Right lobe of liver (tissue), 4 donors: Measurements from ENCODE around the gene SEC24A.
"Not testable (repeated sequence)": the region's sequence is repeated elsewhere in the genome, so short reads cannot be mapped to it uniquely, and the experiment has no call there.

Experiments
- CTCF ChIP-seq, 4 donors: fragments of 200-600 bp in 3 of 4; fragments of 450-650 bp in 1 of 4; IDR thresholded peaks; one replicate each; pipeline versions ENCODE4 v1.5.1 to v1.8.0; 2016 to 2022; ENCODE audit warnings: antibody characterized with exemption in 4 of 4, mild to moderate bottlenecking in 2 of 4
- POLR2A ChIP-seq: fragments of 450-650 bp; IDR thresholded peaks from one replicate; pipeline ENCODE4 v1.6.1; 2017; ENCODE audit warnings: antibody characterized with exemption, mild to moderate bottlenecking
- donor health status: DM: no; HTN: no; CAD: no.
- donor health status: DM: no; HTN: no; CAD: no.
- donor health status: DM: no; HTN: yes; CAD: no.

GRCh38 chr5:134650660-134651059 is 2.1 kb downstream of the SEC24A start:
- not testable (repeated sequence) for TF ChIP-seq CTCF (IDR thresholded peaks at IDR 0.05); POLR2A
